NCI-H2196 treated with DMSO at 0.1 percent for 48 hours (cell line): ENCODE data around the gene SERPINE1.
A peak's percentile ranks its signal among the peaks of the same experiment; 100 is the strongest.

Experiments used
- DNase-seq: peaks from one replicate; lab custom pipeline; 2025; ENCODE audit not compliant: unreplicated experiment; lab: John Stamatoyannopoulos, UW

Gene SERPINE1

DNA sequence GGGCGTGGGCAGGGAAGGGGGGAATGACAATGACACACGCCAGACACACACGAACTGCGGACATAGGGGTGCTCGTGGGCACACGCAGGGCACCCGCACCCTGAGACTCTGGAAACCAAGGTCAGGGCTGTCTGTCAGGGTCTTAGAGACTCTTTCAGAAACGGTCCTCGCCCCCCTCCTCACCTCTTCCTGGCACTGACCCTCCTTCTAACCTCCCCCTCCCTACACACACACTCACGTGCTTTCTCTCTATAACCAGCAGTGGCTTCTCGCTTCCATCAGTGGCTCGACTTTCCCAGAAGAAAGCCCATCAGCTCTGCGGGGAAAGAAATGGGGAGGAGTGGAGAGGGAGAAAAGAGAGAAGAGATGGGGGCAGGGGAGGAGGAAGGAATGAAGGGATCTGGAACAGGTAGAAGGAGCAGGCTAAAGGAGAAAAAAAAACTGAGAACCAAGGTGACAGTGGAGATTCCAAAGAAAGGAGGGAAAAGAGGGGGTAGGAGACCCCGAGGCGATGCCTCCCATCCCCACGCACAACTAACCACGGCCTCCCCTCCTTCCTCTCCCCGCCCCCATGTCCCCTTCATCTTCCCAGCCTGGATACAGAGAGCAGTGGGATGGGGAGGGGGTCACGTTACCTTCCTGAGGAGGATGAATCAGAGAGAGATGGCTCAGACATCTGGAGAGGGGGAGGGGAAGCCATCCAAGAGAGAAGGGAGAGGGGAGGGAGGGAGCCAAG is 40.2 kb downstream of the SERPINE1 start:
- no peak for DNase-seq

DNA sequence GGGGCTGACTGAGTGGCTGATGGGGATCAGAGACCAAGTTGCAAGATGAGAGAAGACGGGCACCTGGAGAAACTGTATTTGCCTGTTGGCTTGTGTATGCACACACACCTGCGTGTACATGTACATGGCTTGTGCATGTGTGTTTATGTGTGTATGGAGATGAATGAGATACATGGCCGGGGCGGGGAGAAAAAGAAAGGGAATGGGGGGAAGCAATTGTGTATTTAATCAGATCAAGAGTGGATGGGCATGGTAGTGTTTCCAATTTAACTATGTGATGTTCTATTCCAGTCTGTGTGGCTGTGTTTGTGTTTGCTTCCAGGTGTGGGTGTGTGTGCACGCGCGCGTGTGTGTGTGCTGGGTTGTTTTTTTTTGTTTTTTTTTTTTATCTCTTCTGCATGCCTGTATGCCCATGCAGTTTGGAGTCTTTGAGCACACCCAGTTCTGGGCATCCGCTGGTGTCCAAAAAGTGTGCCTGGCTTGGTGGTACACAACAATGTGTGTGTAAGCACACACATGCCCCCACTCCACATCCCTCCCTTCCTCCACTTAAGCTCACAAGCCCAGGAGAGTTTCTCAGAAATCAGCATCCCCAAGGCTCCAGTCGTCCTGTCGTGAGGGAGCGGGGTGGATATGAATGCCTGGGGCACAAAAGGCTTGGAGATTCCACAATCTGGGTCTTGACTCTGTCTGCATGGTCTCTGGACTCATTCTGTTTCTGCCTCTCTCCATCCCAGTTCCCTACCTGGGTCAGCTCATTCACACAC is 40.9 kb downstream of the SERPINE1 start:
- DNase-seq, result no peak

DNA sequence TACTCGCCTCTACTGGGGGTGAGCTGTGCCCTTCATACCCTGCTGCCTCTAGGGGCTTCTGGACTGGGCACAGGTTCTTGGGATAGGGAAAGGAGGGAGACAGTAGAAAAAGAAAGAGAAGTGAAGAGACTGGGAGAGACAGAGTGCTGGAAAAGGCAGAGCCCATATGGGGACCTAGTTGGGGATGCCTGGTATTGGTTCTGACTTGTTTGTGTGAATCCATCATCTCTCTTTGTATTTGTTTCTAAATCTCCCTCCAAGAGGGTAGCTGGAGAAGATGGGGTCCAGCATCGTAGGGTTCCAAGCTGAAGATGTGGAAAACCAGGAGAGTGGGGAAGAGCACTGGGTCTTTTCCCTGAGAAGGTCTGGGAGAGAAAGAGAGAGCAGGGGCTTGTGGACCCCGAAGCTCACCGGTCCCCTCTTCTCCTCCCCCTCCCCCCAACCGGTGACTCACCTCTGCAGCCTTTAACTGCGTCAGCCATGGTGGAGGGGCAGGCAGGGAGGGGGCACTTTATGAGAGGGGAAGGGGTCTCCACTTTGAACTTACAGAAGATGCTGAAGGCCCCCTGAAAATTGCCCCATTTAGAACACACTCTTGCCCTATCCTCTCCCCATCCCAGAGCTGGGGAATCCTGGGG is 41.6 kb downstream of the SERPINE1 start:
- no peak for DNase-seq

DNA sequence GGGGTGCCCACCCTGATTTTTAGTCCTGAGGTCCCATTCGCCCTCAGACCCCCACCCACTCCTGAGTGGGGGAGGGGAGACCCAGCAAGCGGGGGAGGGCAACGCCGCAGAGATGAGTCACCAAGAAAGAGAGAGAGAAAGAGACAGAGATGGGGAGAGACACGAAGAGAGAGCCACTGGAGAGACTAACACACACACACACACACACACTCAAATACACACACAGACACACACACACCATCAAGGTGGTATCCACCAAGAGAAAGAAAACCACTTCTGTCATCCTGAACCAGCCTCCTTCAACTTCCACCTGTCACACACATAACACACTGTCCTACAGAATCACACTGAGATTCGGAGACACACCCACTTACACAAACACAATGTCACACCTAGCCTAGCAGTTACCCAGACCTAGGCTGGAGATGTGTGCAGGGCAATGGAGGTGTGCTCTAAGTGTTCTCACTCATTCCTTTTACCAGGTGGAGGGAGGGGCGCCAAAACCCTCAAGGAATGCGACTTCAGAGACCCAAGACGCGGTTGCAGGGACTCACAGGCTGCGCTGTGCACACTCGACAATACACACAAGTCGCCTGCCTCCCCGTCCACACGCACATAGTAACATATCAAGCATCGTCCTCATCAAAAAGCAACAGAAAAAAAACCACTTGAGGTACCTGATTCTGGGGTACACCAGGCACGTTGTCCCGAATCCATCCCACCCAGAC is 42.4 kb downstream of the SERPINE1 start:
- DNase-seq, result no peak

DNA sequence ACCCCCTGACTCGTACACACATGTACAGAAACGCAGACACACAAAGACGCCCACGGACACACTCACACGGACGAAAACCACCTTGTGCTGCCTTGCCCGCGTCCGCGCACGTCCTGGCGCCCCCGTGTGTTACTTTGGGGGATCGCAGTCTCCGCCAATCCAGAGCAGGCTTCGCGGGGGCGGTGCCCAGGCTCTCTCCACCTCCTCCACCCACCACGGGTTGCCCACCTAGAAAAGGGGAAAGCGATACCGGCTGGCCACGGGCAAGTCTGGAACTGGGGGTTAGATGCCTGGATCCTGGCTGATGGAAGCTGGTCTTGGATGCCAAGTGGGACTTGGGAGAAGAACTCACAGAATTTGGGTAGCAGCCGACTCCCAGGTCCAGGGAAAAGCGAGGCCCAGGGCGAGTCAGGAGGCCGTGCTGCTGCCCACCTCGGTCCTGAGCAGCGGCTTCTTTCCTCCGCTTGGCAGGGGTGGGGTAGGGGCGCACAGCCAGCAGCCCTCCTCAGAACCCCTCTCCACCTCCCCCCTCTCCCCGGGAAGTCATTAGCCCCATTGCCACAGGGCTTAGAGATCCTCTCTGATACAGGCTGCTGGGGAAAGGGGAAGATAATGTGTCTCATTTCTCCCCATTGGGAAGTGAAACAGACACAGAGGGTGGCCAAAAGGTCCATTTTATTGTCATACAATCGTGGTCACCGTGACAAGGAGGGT is 43.1 kb downstream of the SERPINE1 start:
- DNase-seq, result no peak

DNA sequence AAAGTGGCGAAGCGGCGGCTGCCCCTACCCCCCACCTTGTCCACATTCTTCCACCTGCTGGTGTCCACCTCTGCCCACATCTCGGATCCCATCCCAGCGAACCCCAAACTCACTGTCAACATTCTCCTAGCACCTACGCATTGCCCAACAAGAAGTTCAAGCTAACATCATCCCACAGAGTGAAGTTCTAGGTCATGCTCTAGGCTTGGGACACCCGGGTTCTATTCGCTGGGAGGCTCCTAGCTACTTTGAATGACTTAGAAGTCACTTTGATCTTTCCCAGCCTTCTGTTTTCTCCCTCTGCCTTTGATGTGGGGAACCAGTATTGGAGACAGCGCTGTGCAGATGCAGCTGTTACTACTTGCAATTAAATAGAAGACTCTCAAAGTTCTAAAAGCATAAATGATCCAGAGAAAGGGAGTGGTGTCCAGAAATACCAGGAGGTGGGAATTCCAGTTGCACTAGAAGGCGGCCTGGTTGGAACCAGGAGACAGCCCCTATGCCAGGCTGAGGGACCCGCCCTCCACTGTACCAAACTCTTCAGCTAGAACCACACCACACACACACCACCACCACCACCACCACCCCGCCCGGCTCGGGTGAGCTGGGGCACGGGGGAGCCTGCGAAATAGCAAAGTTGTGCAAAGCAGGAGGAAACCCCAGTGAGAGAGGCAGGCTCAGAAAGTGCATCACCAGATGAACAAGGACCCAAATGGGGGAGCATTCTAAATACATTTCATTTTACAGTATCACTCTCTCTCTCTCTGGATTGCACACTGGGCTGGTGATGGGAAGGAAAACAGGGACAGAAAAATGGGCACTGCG is 43.9 kb downstream of the SERPINE1 start:
- no peak for DNase-seq

DNA sequence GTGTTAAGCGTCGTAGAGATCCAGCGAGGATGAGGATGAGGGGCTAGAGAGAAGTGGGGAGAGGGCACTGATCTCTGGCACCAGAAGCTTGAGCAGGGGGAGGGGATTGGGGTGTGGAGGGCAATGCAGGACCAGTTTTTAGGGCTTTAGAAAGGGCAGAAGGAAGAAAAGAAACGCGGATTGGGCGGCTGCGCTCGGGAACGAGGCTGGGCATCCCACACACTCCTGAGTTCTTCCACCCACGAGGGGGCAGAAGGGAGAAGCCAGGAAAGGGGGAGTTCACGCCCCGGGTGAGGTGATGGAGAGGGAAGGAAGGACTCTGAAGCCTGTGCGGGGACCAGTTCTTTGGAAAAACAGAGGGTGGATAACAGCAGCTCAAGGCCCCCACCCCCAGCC is 44.5 kb downstream of the SERPINE1 start:
- no peak for DNase-seq

DNA sequence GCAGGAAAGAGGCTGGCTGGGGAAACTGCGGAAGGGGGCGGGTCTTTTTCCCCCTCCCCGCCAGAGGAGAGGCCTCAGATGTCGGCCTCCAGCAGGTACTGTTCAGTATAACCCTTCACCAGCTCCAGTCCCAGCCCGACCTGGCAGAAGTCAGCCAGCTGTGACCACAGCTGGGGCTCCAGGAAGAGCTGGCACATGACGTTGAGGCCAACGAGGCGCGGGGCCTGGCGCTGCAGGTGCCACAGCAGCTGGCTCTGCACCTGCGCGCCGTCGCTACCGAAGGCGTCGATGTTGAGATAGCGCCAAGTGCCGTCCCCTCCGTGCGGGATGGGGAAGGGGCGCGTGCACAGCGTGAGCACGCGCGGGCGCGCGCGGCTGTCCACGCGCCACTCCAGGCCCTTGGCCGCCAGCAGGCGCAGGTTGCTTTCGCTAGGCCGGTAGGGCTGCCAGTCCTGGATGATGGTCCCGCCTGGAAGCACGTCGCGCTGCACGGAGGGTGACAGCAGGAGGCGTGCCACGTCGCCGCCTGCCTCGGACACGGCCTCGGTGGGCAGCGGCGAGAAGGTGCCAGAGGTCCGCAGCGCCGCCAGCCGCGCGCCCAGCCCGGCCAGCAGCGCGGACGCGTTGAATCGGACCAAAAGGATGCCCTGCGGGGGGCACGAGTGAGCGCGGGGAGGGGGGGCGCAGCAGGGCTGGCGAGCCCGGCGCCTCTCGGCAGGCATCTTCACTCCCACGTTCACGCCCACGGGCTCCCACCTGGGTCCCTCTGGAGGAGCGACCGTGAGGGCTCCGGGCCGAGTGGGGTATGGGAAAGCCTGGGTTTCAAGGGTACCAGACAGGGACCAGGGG is 45.3 kb downstream of the SERPINE1 start:
- peak; percentile 72 for DNase-seq

DNA sequence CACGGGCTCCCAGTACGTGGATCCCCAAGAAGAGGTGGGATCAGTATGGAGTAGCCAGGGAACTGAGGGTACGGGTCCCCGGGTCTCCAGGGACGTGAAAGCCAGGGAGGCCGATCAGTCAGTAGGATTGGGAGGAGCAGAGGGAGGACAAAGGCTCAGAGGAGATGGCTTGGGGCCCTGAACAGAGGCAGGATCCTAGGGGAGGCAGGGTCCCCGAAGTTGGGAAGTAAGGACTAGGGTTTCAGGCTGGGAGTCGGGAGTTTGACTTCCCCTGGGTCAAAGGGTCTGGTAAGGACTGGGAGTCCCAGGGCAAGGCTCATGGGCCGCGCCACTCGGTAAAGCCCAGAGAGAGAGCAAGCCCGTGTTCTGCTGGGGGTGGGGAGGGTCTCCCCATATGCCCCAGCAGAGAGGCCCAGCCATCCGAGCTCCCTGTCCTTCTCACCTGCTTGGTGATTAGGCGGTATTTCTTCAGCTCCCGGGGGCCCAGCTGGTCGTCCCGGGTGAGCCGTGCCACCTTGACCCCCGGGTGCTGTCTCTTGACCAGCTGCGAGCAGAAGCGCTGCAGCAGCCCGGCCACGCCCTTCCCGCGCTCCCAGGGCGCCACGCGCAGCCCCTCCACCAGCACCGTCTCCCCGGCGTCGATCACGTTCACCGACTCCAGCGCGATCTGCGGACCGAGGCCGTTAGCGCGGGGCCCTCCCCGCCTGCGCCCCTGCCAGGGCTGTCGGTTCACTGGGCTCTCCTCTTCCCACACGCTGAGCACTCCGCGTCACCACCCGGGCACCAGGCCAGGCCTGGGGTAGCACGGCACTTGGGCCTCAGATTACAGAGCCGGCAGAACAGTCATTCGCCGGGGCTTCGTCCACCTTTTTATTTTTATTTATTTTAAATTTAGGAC is 46.2 kb downstream of the SERPINE1 start:
- peak; percentile 58 for DNase-seq

DNA sequence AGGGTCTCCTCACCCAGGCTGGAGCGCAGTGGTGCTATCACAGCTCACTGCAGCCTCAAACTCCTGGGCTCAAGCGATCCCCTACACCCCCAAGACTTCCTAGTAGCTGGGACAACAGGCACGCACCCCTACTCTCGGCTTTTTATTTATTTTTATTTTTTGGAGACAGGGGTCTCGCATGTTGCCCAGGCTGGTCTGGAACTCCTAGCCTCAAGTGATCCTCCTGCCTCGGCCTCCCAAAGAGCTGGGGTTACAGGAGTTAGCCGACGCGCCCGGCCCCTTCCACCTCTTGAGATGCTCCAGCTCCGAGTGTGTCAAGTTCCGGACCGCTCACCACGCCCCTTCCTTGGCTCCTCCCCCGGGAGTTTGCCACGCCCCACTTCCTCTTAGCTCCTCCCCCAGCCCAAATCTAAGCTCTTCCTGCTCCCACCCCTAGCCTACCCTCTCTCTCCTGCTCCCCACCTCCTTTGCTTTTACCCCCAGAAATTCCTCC is 46.9 kb downstream of the SERPINE1 start:
- peak; percentile 60 for DNase-seq

DNA sequence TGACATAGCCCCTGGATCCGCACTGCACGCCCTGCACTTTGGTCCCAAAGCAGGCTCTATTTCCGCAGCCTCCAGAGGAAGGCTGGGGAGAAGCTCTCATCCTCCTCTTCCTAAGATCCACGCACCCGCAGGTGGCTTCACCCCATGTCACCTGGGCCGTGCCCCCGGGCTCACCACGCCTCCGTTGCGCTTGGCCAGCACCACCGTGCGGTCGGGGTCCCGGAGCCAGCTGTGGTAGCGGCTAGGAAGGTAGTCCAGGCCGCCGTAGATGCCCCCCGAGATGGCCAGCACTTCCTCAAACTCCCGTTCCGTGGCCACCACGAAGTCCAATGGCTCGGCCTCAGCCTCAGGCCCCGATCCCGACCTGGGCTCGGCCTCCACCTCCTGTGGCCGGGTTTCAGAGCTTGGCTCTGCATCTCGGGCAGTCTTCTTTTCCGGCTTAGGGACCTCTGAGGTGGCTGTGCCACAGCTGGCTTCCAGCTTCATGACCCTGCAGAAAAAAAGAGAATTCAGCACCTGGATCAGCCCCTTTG is 47.5 kb downstream of the SERPINE1 start:
- no peak for DNase-seq

DNA sequence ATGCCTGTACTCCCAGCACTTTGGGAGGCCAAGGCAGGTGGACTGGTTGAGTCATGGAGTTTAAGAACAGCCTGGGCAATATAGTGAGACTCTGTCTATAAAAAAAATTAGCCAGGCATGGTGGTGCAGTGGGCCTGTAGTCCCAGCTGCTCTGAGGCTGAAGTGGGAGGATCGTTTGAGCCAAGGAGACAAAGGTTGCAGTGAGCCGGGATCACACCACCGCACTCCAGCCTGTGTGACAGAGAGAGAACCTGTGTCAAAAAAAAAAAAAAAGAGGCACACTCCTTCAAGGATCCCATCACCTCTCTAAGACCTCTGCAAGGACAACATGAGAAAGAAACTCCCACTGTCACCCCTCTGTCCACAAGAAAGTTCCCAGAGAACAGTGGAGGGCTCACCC is 48.8 kb downstream of the SERPINE1 start:
- DNase-seq, result no peak

DNA sequence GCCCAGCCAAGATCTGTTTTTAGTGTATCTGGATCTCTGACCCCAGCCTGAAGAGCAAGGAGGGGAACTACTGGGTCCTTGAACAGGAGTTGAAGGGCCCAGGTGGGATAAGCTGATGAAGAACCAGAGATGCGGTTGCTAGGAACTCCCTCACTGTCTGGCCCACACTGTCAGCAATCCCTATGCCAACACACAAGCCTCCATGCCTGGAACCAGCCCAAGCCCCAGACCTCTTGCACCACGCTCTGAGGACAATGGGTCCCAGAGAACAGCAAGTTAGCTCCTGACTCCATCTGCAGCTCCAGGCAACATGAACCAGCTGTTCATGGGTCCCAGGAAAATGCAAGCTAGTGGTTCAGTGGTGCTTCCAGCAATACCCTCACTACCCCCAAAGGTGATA is 50.7 kb downstream of the SERPINE1 start:
- no peak for DNase-seq

DNA sequence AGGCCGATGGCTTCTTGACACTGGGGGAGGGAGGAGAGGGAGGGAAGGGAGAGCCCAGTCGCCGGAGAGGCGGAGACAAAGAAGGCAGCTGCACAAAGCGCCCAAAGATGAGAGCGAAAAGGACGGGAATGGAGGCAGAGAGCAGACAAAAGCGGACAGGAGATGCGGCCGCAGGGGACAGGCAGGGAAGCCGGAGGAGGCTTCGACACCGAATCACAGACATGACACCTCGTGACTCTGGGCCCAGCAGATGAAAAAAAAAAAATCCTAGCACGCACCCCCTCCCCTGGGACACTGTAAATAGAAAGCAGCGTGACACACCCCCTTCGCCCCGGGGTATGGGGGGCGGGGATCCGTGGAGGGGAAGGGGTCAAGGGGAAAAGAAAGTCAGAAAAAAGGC is 52.2 kb downstream of the SERPINE1 start:
- peak; percentile 36 for DNase-seq

DNA sequence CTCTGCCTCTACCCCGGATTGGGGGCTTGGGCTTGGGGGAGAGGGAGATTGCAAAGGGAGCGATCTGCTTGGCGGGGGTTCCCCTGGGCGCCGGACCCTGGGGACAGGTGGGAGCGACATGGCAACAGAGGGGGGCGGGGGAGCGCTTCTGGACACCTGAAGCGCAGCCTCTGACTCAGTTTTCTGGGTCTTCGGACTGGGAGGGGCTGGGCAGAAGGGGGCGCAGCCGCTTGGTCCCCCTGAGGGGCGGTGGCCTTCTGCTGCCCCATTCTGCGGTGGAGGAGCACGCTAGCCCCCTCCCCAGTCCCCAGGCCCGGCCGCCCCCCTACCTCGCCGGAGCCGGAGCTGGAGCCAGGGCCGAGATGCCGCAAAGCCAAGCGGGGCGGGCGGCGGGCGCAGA is 52.8 kb downstream of the SERPINE1 start:
- DNase-seq, result no peak

DNA sequence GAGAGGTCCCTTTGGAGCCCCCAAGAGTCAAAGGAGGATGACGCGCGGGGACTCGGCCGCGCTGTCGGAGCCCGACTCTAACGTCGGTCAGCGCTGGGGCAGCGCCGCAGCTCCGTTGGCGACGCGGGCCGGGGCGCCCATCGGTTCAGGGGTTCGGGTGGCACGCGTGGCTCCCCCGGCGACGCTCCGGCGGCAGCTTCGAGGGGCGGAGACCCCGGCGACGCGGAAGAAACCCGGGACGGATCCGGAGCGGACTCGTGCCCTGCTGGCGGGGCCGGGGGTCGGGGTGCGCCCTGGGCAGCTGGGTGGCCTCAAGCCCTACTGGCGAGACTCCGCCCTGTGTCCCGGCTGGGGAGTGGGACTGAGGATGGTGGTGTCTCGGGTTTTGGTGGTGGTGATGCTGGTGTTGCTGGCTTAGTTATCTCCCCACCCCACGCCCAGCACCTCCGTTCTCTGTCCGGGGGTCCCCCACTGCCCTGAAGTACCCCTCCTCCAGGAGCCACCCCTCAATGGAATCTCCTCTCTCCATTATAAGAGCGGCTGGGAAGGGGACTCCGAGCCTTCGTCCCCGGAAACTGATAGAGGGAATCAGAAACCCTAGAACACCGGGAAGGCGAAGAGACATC is 53.3 kb downstream of the SERPINE1 start, which contains the start of gene NAT16:
Gene NAT16, minus strand, starts transcription at position 164 of the 626 bp plus-strand sequence. CDS start 5,486 bp downstream, outside the sequence.
- no peak for DNase-seq

DNA sequence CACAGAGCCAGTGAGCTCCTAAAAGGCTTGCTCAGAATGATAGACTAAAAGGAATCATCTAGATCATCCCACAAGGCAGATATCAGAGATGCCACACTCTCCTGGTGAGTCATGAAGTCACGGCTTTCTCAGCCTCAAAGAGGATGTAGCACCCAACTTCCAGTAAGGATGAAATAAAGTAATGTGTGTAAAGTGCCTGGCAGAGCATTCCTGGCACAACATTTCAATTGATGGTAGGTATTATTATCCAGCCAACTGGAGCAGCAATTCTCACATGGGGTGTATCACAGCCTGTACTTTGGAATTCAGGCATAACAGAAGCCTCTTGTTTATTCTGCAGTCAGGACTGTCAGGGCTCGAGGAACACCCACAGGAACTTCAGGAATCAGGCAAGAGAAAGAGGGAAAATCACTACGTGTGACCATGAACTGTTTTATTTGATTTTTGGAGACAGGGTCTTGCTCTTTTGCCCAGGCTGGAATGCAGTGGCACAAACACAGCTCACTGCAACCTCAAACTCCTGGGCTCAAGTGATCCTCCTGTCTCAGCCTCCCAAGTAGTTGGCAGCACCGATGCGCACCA is 58.4 kb downstream of the SERPINE1 start:
- no peak for DNase-seq
